Ishikawa (cell line): ENCODE results near the gene ZNRF2.

ENCODE experiments used
- CEBPB ChIP-seq: IDR thresholded peaks from 2 replicates; pipeline ENCODE4 v1.6.1; 2012
- CREB1 ChIP-seq: IDR thresholded peaks from 2 replicates; pipeline ENCODE4 v1.6.1; 2012; ENCODE audit warnings: low read depth
- EGR1 ChIP-seq: IDR thresholded peaks from 2 replicates; pipeline ENCODE4 v1.6.1; 2012
- EP300 ChIP-seq: IDR thresholded peaks from 2 replicates; pipeline ENCODE4 v1.6.1; 2012; ENCODE audit warnings: borderline replicate concordance
- FOXM1 ChIP-seq: IDR thresholded peaks from 2 replicates; pipeline ENCODE4 v1.6.1; 2012; ENCODE audit warnings: low read depth, borderline replicate concordance
- MAX ChIP-seq: IDR thresholded peaks from 2 replicates; pipeline ENCODE4 v1.6.1; 2012
- NFIC ChIP-seq: IDR thresholded peaks from 2 replicates; pipeline ENCODE4 v1.6.1; 2012
- RAD21 ChIP-seq: IDR thresholded peaks from 2 replicates; pipeline ENCODE4 v1.6.1; 2012; ENCODE audit warnings: low read depth
- REST ChIP-seq: IDR thresholded peaks from 2 replicates; pipeline ENCODE4 v1.6.1; 2012; ENCODE audit warnings: low read depth, mild to moderate bottlenecking
- TAF1 ChIP-seq: IDR thresholded peaks from 2 replicates; pipeline ENCODE4 v1.6.1; 2012; ENCODE audit warnings: low read depth, mild to moderate bottlenecking
- TCF12 ChIP-seq: IDR thresholded peaks from 2 replicates; pipeline ENCODE4 v1.6.1; 2012; ENCODE audit warnings: low read depth
- TEAD4 ChIP-seq: IDR thresholded peaks from 2 replicates; pipeline ENCODE4 v1.6.1; 2012
- USF1 ChIP-seq: IDR thresholded peaks from 2 replicates; pipeline ENCODE4 v1.6.1; 2012
- YY1 ChIP-seq: IDR thresholded peaks from 2 replicates; pipeline ENCODE4 v1.6.1; 2012; ENCODE audit warnings: low read depth
- ZBTB7A ChIP-seq: IDR thresholded peaks from 2 replicates; pipeline ENCODE4 v1.6.1; 2012; ENCODE audit warnings: low read depth

ZNRF2 gene

GRCh38 chr7:30270921-30271320 is 13.5 kb upstream of the ZNRF2 start:
- no peak for TF ChIP-seq TEAD4
- TF ChIP-seq MAX, result no peak
- TF ChIP-seq EGR1, result no peak
- TF ChIP-seq CREB1, result no peak
- no peak for TF ChIP-seq FOXM1
- no peak for TF ChIP-seq CEBPB
- TF ChIP-seq USF1, result no peak
- no peak for TF ChIP-seq NFIC
- no peak for TF ChIP-seq ZBTB7A
- no peak for TF ChIP-seq YY1
- no peak for TF ChIP-seq TAF1
- TF ChIP-seq REST, result no peak
- TF ChIP-seq RAD21, result no peak
- TF ChIP-seq EP300, result no peak
- no peak for TF ChIP-seq TCF12

- TF ChIP-seq EP300 (no peak), CEBPB (no peak), REST (no peak), RAD21 (no peak), FOXM1 (no peak), CREB1 (no peak), TCF12 (no peak), USF1 (no peak), YY1 (no peak), MAX (no peak), NFIC (no peak)
Measured at GRCh38 chr7:30272126-30272525, 12.3 kb upstream of the ZNRF2 start.

- TF ChIP-seq RAD21 (no peak), EGR1 (no peak), TEAD4 (no peak), MAX (no peak), REST (no peak), NFIC (no peak), TCF12 (no peak), CREB1 (no peak), EP300 (no peak), ZBTB7A (no peak), TAF1 (no peak)
Measured at GRCh38 chr7:30273552-30273951, 10.8 kb upstream of the ZNRF2 start.

- TF ChIP-seq EGR1, result no peak
- no peak for TF ChIP-seq ZBTB7A
- TF ChIP-seq TEAD4, result no peak
- no peak for TF ChIP-seq YY1
- TF ChIP-seq FOXM1, result no peak
- no peak for TF ChIP-seq EP300
- TF ChIP-seq TAF1, result no peak
- TF ChIP-seq TCF12, result no peak
- no peak for TF ChIP-seq CEBPB
- no peak for TF ChIP-seq CREB1
- no peak for TF ChIP-seq RAD21
- TF ChIP-seq MAX, result no peak
- no peak for TF ChIP-seq USF1
- no peak for TF ChIP-seq NFIC
- no peak for TF ChIP-seq REST
Measured at GRCh38 chr7:30274641-30275040, 9.8 kb upstream of the ZNRF2 start.
